ENCODE results near the gene RPL10.

DNA sequence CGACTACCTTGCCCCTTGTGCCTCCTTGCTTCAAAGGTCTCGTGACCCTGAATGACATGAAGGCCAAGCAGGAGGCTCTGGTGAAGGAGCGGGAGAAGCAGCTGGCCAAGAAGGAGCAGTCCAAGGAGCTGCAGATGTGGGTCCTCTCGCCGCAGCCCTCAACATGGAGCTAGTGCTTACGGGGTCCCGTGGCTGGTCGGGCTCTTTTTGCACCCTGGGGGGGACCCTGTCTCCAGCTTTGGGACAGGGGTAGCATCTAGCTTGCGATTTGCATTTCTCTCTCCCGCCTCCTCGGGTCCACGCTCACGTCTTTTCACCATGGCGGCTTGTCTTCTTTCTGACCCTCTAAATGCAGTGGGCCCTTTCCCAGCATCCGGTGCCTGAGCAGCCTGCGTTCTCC is 47.6 kb downstream of the RPL10 start:
- TF ChIP-seq EZH2 (IDR thresholded peaks at IDR 0.05; ENCODE audit: insufficient read depth, poor library complexity, severe bottlenecking) (no peak), EZH2phosphoT487 (IDR thresholded peaks at IDR 0.05; ENCODE audit: insufficient read depth, low read depth) (no peak)
